Measurements from ENCODE around the gene CEP41. TPM values are rescaled to one million over a fixed set of nuclear protein-coding genes. Genes with fewer than 3 reads are reported as not detected.

The CEP41 gene
- total RNA-seq, 2 donors from 2014 or later = 3.2 to 6.0 TPM

GRCh38 chr7:130350945-130351790 is 89.6 kb downstream of the CEP41 start:
- no peaks in the 10 kb centered on the region for H3K9me3 ChIP-seq (ENCODE audit: control insufficient read depth, low read length, poor library complexity, severe bottlenecking)
- ATAC-seq (no peak), DNase-seq (no peak)
- Mint-ChIP-seq H3K36me3 (ENCODE audit: low read depth) (no peaks in the 10 kb centered on the region), H3K4me3 (peak overlapping the region; percentile 66), H3K27ac (peak overlapping the region; percentile 6), H3K27me3 (peaks cover 36% of the 10 kb centered on the region), H3K4me1 (peaks cover 14% of the 10 kb centered on the region)

- Mint-ChIP-seq H3K4me1 (peaks cover 14% of the 10 kb centered on the region), H3K4me3 (peak overlapping the region; percentile 66), H3K36me3 (ENCODE audit: low read depth) (no peaks in the 10 kb centered on the region), H3K27me3 (peaks cover 36% of the 10 kb centered on the region), H3K27ac (no peak overlapping the region)
- no peaks in the 10 kb centered on the region for H3K9me3 ChIP-seq (ENCODE audit: control insufficient read depth, low read length, poor library complexity, severe bottlenecking)
- no peak for DNase-seq
- ATAC-seq = no peak
Measured at GRCh38 chr7:130349911-130350782, 90.7 kb downstream of the CEP41 start.

GRCh38 chr7:130346941-130347340 is 93.9 kb downstream of the CEP41 start:
- Mint-ChIP-seq H3K27me3 (peaks cover 30% of the 10 kb centered on the region), H3K4me1 (peaks cover 14% of the 10 kb centered on the region), H3K27ac (no peak overlapping the region), H3K36me3 (ENCODE audit: low read depth) (no peaks in the 10 kb centered on the region), H3K4me3 (no peak overlapping the region)
- no peak for DNase-seq
- no peak for ATAC-seq
- no peaks in the 10 kb centered on the region for H3K9me3 ChIP-seq (ENCODE audit: control insufficient read depth, low read length, poor library complexity, severe bottlenecking)

GRCh38 chr7:130346177-130346905 is 94.5 kb downstream of the CEP41 start:
- H3K9me3 ChIP-seq (ENCODE audit: control insufficient read depth, low read length, poor library complexity, severe bottlenecking) = no peaks in the 10 kb centered on the region
- H3K36me3 Mint-ChIP-seq (ENCODE audit: low read depth) = no peaks in the 10 kb centered on the region
- H3K4me3 Mint-ChIP-seq = no peak overlapping the region
- ATAC-seq (no peak), DNase-seq (no peak)
- H3K27me3 Mint-ChIP-seq = peaks cover 24% of the 10 kb centered on the region
- peaks cover 12% of the 10 kb centered on the region for H3K4me1 Mint-ChIP-seq
- no peak overlapping the region for H3K27ac Mint-ChIP-seq

GRCh38 chr7:130345725-130346124 is 95.1 kb downstream of the CEP41 start:
- Mint-ChIP-seq H3K4me3 (no peak overlapping the region), H3K36me3 (ENCODE audit: low read depth) (no peaks in the 10 kb centered on the region), H3K27ac (no peak overlapping the region), H3K4me1 (peaks cover 7% of the 10 kb centered on the region), H3K27me3 (peaks cover 18% of the 10 kb centered on the region)
- DNase-seq (no peak), ATAC-seq (no peak)
- no peaks in the 10 kb centered on the region for H3K9me3 ChIP-seq (ENCODE audit: control insufficient read depth, low read length, poor library complexity, severe bottlenecking)

GRCh38 chr7:130345136-130345535 is 95.7 kb downstream of the CEP41 start:
- peaks cover 4% of the 10 kb centered on the region for H3K4me1 Mint-ChIP-seq
- H3K9me3 ChIP-seq (ENCODE audit: control insufficient read depth, low read length, poor library complexity, severe bottlenecking) = no peaks in the 10 kb centered on the region
- no peak overlapping the region for H3K27ac Mint-ChIP-seq
- H3K4me3 Mint-ChIP-seq = no peak overlapping the region
- DNase-seq (no peak), ATAC-seq (no peak)
- H3K27me3 Mint-ChIP-seq = peaks cover 12% of the 10 kb centered on the region
- H3K36me3 Mint-ChIP-seq (ENCODE audit: low read depth) = no peaks in the 10 kb centered on the region

GRCh38 chr7:130344271-130344866 is 96.4 kb downstream of the CEP41 start, which contains the start of gene CPA5:
Gene CPA5 (plus strand): TSS chr7:130344816. CDS start chr7:130346486, 1,670 bp downstream.
- Mint-ChIP-seq H3K27me3 (peaks cover 6% of the 10 kb centered on the region), H3K27ac (no peak within 1 kb of the TSS), H3K4me1 (no peaks in the 10 kb centered on the region), H3K36me3 (ENCODE audit: low read depth) (no peaks in the 10 kb centered on the region), H3K4me3 (no peak within 1 kb of the TSS)
- DNase-seq (no peak), ATAC-seq (no peak)
- H3K9me3 ChIP-seq (ENCODE audit: control insufficient read depth, low read length, poor library complexity, severe bottlenecking) = no peaks in the 10 kb centered on the region

Other genes with a start within 250 kb of the CEP41 start
- gene TMEM209, start 235.6 kb downstream of the CEP41 start, total RNA-seq = 10 to 100 TPM; 26.0 to 26.3 TPM
- not detected for gene SSMEM1, start 233.2 kb downstream of the CEP41 start, total RNA-seq
- gene CPA2, start 174.2 kb downstream of the CEP41 start, total RNA-seq = not detected
- gene CPA4, start 147.9 kb downstream of the CEP41 start, total RNA-seq = not detected
- gene CPA5, start 96.2 kb downstream of the CEP41 start, total RNA-seq = 10 to 100 TPM in 1 of 2 donors, 1 to 10 TPM in 1; 2.5 to 11.5 TPM
- gene CPA1, start 60.5 kb downstream of the CEP41 start, total RNA-seq = not detected
- 1 to 10 TPM; 4.6 to 5.1 TPM for gene MEST, start 51.1 kb upstream of the CEP41 start, total RNA-seq
- 1 to 10 TPM; 7.6 to 8.7 TPM for gene COPG2, start 227.7 kb upstream of the CEP41 start, total RNA-seq
- gene TSGA13, start 245.5 kb upstream of the CEP41 start, total RNA-seq = not detected